Stimulated activated CD4-positive, alpha-beta T cell treated with anti-CD3 and anti-CD28 coated beads, Interleukin-1b, Interleukin-23, amount 100 ng/mL, for 24 hours (primary cell): ENCODE data around the gene TICAM2.

ENCODE experiments used
- DNase-seq, 4 experiments: peaks; one replicate each; pipeline ENCODE4 v3.0.0-alpha.2; 2020; ENCODE audit warnings: low read depth in 4 of 4, low spot score in 1 of 4

TICAM2 gene

DNA sequence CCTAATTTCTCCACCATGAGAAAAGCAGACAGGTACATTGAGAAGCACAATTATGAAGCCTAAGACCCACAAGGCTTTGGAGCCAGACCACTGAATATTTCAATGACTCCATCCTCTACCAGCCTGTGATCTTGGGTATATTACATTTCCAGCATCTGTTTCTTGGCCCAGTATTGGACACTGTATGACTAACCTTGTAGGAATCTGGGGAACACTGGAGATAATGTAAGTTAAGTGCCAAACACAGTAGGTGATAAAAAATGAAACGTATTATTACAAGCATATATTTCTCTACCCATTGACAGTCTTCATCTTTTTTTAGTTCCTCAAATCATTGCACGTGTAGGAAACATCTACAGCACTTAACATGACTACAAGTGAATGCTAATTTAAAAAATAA is 29.1 kb downstream of the TICAM2 start:
- DNase-seq: no peak

DNA sequence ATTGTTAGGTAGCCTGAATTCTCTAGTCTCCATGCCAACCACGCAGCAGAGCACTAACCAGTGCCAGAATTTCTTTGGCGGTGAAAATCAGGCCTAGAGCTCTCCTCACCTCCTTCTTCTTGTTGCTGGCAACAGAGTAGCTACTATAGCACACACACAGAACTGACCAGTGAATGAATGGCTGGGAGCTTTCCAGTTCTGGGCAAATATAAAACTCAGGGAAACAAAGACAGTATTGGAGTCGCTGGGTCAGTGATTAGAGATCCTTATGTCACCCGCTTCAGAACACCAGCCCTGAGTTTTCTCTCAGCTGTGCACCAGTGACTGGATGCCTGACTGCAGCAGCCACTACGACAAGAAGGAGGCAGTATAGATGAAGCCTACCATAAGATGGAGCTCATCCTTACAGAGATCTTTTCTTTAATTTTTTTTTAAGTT is 30.8 kb downstream of the TICAM2 start:
- DNase-seq: no peak

GRCh38 chr5:115568668-115569067 is 33.6 kb downstream of the TICAM2 start:
- no peak for DNase-seq

- DNase-seq: no peak
Observed at GRCh38 chr5:115565233-115565632, 37.0 kb downstream of the TICAM2 start.

DNA sequence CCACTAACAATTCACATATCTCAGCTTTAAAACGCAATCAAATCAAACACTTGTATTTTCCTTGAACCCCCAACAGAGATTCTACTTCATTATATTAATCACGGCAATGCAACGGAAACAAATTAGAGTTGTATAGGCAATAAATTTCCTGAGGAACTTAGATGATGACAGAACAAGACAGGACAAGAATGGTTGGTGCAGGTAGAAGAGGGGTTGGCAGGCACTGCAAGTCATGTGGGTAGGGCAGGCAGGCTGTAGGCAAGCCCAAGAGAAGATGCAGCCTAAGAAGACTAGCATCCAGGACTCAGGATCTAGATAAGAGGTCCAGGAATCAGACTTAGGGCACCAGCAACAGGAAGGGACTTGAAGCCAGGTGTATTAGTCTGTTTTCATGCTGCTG is 41.1 kb downstream of the TICAM2 start:
- no peak for DNase-seq

- no peak for DNase-seq
Observed at GRCh38 chr5:115559524-115559923, 42.8 kb downstream of the TICAM2 start.

DNA sequence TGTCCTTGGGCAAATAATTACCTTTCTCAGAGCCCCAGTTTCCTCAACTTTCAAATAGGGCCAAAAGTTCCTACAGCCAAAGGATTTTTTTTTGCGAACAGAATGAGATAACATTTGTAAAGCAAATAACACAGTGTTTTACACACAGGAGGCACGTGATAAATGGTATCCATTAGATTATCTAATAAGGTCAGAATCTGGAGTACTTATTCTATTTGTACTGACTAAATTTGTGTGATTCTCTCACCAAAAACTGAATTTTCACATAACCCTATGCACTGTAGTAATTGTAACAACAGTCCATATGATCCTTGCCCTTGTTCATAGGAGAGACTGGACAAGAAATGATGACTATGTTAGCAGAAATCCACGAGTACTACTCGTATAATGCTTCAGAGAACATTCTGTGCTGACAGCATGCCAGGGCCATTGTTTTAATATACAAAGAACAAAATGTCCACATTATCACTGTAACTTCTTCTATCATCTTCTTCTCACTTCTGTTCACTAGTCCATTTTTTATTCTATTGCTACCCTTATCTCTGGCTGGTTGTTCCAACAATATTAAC is 43.8 kb downstream of the TICAM2 start:
- no peak for DNase-seq

GRCh38 chr5:115557667-115558387 is 44.5 kb downstream of the TICAM2 start:
- no peak for DNase-seq

- no peak for DNase-seq
Observed at GRCh38 chr5:115556276-115556675, 46.0 kb downstream of the TICAM2 start.

- no peak for DNase-seq
Observed at GRCh38 chr5:115555084-115555633, 47.1 kb downstream of the TICAM2 start.

GRCh38 chr5:115553082-115553481 is 49.2 kb downstream of the TICAM2 start:
- DNase-seq: no peak

GRCh38 chr5:115551415-115551814 is 50.9 kb downstream of the TICAM2 start:
- no peak for DNase-seq

DNA sequence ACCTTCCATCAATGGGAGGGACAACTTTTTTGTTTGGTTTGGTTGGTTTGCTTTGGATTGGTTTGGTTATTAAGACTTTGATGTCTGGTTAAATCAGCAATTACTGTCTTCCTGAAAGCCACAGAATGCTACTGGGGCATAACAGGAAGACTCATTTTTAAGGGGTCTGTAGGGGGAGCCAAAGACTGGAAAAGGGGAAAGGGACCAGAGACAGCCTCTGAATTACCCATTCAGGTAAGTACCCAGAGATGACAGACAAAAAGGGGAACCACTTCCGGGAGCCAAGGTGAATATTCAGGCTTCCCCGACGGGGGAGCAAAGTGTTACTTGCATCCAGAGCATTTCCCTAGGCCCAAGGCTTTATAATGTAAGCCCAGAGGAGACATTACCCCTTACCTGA is 53.1 kb downstream of the TICAM2 start:
- no peak for DNase-seq

DNA sequence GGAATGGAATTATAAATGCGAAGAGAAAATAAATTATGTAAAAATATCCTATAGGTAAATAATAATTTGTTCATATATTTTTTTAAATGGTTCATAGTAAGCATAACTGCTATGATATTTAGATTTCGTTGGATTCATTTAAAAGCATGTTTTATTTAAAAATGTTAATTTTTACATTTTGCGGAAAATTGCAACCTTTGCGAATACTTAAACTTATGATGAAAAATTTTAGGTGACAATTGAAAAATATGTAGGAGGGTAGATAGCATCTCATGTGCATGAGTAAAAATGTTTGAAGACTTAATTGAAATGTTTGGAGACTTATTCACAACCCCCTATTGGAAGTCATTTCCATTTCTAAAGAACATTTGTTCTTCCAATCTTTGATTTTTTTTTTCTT is 53.6 kb downstream of the TICAM2 start:
- no peak for DNase-seq

DNA sequence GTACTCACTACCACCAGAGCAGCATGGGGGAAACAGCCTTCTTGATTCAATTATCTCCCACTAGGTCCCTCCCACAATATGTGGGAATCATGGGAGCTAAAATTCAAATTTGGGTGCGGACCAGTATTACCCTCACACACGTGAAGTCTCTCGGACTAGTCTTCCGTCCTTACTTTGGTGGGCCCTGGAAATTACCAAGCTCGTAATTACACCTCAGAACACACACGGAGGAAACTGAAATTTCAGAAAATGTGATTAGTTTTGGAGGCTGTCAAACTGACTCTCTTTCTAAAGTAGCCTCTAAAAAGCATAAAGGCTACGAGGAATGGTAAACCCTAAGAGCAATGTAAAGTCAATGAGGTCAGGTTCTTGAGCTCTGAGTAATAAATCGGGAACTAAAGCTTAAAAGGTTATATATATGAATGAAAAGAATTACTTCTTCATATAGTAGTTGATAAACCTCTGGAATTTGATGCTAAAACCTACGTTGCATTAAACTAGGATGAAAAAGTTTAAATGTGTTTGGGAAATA is 56.9 kb downstream of the TICAM2 start:
- no peak for DNase-seq

GRCh38 chr5:115544436-115545350 is 57.6 kb downstream of the TICAM2 start, which contains the start of gene FEM1C:
TSS of gene FEM1C (minus strand) at chr5:115544775. CDS start at chr5:115543493, 1,282 bp downstream.
- peak; percentile 98 to 99 (median 98) for DNase-seq

DNA sequence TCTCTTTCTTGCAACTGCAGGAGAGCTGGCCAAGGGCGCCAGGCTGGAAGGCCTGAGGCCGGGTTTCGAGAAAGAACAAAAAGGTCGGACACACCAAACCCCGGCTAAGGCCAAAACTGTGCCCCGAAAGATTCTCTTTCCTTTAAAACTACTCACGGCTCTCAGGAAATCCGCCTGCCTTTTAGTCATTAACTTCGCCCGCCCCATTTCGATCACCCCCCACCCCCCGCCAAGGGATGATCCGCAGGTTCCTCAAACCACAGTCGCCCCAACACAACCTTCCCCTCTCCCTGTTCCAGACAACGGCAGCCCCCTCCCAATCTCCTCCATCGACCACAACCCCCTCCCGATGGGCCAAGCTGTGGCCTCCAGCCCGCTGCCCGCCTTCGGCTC is 58.2 kb downstream of the TICAM2 start:
- peak; percentile 20 to 39 (median 28) for DNase-seq

- DNase-seq: peak in 1 of 4 experiments; percentile 30
Observed at GRCh38 chr5:115543365-115544042, 58.8 kb downstream of the TICAM2 start.

GRCh38 chr5:115542651-115543364 is 59.5 kb downstream of the TICAM2 start:
- no peak for DNase-seq

- no peak for DNase-seq
Observed at GRCh38 chr5:115542086-115542485, 60.2 kb downstream of the TICAM2 start.
